Measurements from ENCODE around the gene PRKAG1.

Gene PRKAG1

GRCh38 chr12:49031573-49032161, 13.1 kb upstream of the PRKAG1 start:
- no peak for DNase-seq

GRCh38 chr12:49030714-49031572, 12.4 kb upstream of the PRKAG1 start:
- DNase-seq, result no peak

- no peak for DNase-seq
Observed at GRCh38 chr12:49030119-49030518, 11.5 kb upstream of the PRKAG1 start.

- DNase-seq, result no peak
Observed at GRCh38 chr12:49028666-49029275, 10.2 kb upstream of the PRKAG1 start.

- no peak for DNase-seq
Observed at GRCh38 chr12:49027846-49028555, 9.4 kb upstream of the PRKAG1 start.

- no peak for DNase-seq
Observed at GRCh38 chr12:49026678-49027480, 8.3 kb upstream of the PRKAG1 start.

- no peak for DNase-seq
Observed at GRCh38 chr12:49026101-49026500, 7.5 kb upstream of the PRKAG1 start.

GRCh38 chr12:49025463-49025862, 6.9 kb upstream of the PRKAG1 start:
- DNase-seq, result no peak

GRCh38 chr12:49024543-49024942, 6.0 kb upstream of the PRKAG1 start:
- no peak for DNase-seq

GRCh38 chr12:49023812-49024211, 5.2 kb upstream of the PRKAG1 start:
- no peak for DNase-seq

GRCh38 chr12:49022558-49023178, 4.1 kb upstream of the PRKAG1 start:
- DNase-seq, result no peak

- no peak for DNase-seq
Observed at GRCh38 chr12:49021292-49021915, 2.8 kb upstream of the PRKAG1 start.

- DNase-seq, result no peak
Observed at GRCh38 chr12:49020441-49020840, 1.9 kb upstream of the PRKAG1 start.

- no peak for DNase-seq
Observed at GRCh38 chr12:49019443-49020324, 1.1 kb upstream of the PRKAG1 start.

GRCh38 chr12:49019120-49019430, 499 bp upstream of the PRKAG1 start:
- no peak for DNase-seq

GRCh38 chr12:49017891-49018260, 700 bp downstream of the PRKAG1 start:
- peak in 1 of 51 donors; percentile 53 for DNase-seq

- DNase-seq, result no peak
Observed at GRCh38 chr12:49015196-49015595, 3.4 kb downstream of the PRKAG1 start.

GRCh38 chr12:49014547-49014946, 4.0 kb downstream of the PRKAG1 start:
- DNase-seq, result no peak

GRCh38 chr12:49013428-49013827, 5.1 kb downstream of the PRKAG1 start:
- no peak for DNase-seq
